ENCODE measurements around the gene NEBL. TPM values are rescaled to one million over a fixed set of nuclear protein-coding genes. Genes with fewer than 3 reads are reported as not detected.
A peak's percentile ranks its signal among the peaks of the same experiment; 100 is the strongest.

The NEBL gene
- total RNA-seq, 1 donor from 2014 or later, result 18.7 TPM

DNA sequence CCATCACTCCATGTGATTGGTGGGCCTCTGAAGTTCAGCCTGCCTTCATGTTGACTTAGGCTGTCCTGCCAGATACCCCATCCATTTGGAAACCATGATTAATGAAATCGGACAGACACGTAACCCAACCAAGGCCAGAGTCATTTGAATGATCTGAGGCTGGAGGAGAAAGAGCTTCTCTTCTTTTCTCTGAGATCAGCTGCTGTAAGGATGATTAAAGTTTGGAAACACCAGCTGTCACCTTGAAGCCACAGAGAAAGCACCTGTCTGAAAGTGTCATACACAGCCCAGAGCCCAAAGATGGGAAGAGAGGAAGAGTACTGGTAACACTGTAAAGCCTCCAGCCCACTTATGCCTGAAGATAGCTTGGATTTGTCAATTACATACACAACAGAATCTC is 22.9 kb downstream of the NEBL start:
- Histone ChIP-seq H3K27me3 (ENCODE audit: control insufficient read depth, insufficient read depth, low read length) (no peaks in the 10 kb centered on the region), H3K36me3 (ENCODE audit: control insufficient read depth, insufficient read depth, low read length) (no peaks in the 10 kb centered on the region), H3K4me3 (ENCODE audit: low read depth, low read length) (no peak overlapping the region)
- DNase-seq (ENCODE audit: low read depth) (no peak), FAIRE-seq (no peak)
- TF ChIP-seq, protein P1, sequence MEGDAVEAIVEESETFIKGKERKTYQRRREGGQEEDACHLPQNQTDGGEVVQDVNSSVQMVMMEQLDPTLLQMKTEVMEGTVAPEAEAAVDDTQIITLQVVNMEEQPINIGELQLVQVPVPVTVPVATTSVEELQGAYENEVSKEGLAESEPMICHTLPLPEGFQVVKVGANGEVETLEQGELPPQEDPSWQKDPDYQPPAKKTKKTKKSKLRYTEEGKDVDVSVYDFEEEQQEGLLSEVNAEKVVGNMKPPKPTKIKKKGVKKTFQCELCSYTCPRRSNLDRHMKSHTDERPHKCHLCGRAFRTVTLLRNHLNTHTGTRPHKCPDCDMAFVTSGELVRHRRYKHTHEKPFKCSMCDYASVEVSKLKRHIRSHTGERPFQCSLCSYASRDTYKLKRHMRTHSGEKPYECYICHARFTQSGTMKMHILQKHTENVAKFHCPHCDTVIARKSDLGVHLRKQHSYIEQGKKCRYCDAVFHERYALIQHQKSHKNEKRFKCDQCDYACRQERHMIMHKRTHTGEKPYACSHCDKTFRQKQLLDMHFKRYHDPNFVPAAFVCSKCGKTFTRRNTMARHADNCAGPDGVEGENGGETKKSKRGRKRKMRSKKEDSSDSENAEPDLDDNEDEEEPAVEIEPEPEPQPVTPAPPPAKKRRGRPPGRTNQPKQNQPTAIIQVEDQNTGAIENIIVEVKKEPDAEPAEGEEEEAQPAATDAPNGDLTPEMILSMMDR (IDR thresholded peaks at IDR 0.05; ENCODE audit: insufficient read depth, low read length, severe bottlenecking), result no peak

DNA sequence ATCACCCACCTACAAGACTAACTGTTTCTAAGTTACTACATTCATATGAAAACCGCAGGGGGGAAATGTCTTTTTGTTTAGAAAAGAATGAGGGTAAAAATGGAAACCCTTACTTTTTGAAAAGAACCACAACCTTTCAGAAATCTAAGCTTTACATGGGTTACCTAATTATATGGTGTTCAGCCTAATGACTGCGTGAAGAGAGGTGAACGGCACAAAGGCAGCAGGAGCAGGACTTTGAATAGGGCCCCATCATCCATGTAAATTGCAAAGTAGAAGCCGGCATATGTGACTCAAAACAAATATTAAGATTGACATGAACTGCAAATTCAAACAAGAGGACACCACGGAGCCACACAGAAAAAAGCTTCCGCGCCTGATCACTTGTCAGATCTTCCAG is 25.1 kb downstream of the NEBL start:
- DNase-seq (ENCODE audit: low read depth), result no peak
- Histone ChIP-seq H3K4me3 (ENCODE audit: low read depth, low read length) (no peak overlapping the region), H3K36me3 (ENCODE audit: control insufficient read depth, insufficient read depth, low read length) (no peaks in the 10 kb centered on the region), H3K27me3 (ENCODE audit: control insufficient read depth, insufficient read depth, low read length) (no peaks in the 10 kb centered on the region)
- FAIRE-seq, result no peak
- TF ChIP-seq, protein P1 (IDR thresholded peaks at IDR 0.05; ENCODE audit: insufficient read depth, low read length, severe bottlenecking), result no peak

DNA sequence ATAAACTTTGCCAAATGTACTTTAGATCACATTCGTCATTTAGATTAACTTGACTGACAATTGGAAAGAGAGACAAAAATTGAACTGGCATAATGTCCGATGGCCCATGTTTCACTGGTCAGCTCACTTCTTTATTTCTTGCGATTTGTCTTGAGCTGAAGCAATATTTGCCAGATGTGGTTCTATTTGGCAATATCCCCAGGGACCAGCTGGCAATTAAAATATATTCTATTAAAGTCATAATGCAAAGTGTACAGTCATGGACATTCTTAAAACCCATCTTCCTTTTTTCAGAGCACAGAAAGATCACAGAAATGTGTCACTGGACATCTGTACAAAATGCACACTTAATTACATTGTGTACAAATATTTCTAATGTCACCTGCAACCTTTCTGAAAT is 26.3 kb downstream of the NEBL start:
- Histone ChIP-seq H3K27me3 (ENCODE audit: control insufficient read depth, insufficient read depth, low read length) (no peaks in the 10 kb centered on the region), H3K36me3 (ENCODE audit: control insufficient read depth, insufficient read depth, low read length) (no peaks in the 10 kb centered on the region), H3K4me3 (ENCODE audit: low read depth, low read length) (no peak overlapping the region)
- FAIRE-seq (no peak), DNase-seq (ENCODE audit: low read depth) (no peak)
- TF ChIP-seq, protein P1 (IDR thresholded peaks at IDR 0.05; ENCODE audit: insufficient read depth, low read length, severe bottlenecking), result no peak

DNA sequence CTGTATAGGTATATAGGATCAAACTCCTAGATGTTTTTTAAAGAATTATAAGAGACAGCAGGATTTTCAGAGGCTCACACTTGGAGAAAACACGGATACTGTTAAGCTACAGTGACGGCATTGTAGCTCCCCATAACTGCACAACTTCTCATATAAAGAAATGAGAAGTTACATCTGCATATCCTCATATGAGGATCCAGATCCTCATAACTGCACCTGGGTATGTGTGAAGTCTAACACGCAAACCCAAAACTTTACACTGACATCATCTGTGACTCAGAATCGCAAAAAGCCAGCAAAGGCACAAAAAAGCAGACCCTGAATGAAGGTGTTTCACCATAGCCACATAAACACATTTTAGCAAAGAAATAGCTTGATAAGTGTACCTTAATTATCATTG is 34.1 kb downstream of the NEBL start:
- Histone ChIP-seq H3K36me3 (ENCODE audit: control insufficient read depth, insufficient read depth, low read length) (no peaks in the 10 kb centered on the region), H3K27me3 (ENCODE audit: control insufficient read depth, insufficient read depth, low read length) (no peaks in the 10 kb centered on the region), H3K4me3 (ENCODE audit: low read depth, low read length) (no peak overlapping the region)
- FAIRE-seq, result no peak
- TF ChIP-seq, protein P1 (IDR thresholded peaks at IDR 0.05; ENCODE audit: insufficient read depth, low read length, severe bottlenecking), result no peak
- DNase-seq (ENCODE audit: low read depth), result no peak

DNA sequence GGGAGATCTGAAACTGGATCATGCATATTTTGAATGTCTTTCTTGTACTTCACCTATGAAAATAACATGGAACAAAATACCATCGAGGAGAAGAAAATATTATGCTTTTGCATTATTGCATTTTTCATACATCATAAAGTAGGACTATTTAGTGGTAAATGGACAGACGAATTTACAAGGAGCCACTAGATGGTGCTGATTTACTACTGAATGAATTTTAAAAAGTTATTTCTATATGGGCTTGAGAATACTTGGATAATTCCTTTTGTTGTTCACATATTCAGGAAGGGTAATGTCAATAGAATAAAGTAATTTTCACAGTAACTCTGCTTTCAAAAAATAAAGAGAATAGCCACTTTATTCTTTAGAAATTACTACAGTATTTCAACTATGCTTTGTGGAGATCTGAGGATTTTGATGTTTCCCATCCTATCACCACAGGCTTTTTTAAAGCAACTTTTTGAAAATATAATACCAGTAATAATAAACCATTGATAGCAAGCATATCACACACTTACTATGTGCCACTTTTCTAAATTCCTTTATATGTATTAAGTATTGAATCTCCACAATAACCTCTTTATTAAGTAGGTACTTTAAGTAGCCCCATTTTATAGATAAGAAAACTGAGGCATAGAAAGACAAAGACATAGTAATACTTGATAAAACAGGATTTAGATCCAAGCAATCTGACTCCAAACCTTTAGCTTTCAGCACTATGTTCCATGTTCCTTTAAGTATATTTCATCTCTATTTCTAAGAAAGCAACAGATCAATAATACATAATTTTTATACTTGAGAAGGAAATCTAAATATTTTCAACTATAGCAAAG is 38.6 kb downstream of the NEBL start:
- FAIRE-seq, result no peak
- H3K36me3 ChIP-seq (ENCODE audit: control insufficient read depth, insufficient read depth, low read length), result no peaks in the 10 kb centered on the region
- H3K27me3 ChIP-seq (ENCODE audit: control insufficient read depth, insufficient read depth, low read length), result no peaks in the 10 kb centered on the region
- DNase-seq (ENCODE audit: low read depth), result peak; percentile 49
- TF ChIP-seq, protein P1 (IDR thresholded peaks at IDR 0.05; ENCODE audit: insufficient read depth, low read length, severe bottlenecking), result peak; percentile 16
- no peak overlapping the region for H3K4me3 ChIP-seq (ENCODE audit: low read depth, low read length)

DNA sequence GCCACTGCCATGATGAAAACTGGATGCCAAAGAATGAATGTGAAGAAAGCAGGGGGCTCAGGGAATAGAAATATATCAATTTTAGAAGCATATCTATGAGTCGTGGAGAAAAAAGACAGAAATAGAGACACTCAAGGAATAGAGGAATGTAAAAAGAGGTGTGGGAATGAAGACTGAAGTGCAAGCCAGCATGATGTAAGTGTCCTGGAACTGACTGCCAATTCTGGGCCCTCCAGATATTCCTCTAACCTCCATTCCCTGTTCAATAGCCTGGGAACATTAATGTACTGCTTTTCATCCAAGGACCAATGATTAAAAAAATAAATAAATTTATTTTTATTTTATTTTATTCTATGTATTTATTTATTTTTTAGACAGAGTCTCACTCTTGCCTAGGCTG is 40.6 kb downstream of the NEBL start:
- TF ChIP-seq, protein P1 (IDR thresholded peaks at IDR 0.05; ENCODE audit: insufficient read depth, low read length, severe bottlenecking), result no peak
- H3K27me3 ChIP-seq (ENCODE audit: control insufficient read depth, insufficient read depth, low read length), result no peaks in the 10 kb centered on the region
- DNase-seq (ENCODE audit: low read depth), result no peak
- H3K36me3 ChIP-seq (ENCODE audit: control insufficient read depth, insufficient read depth, low read length), result no peaks in the 10 kb centered on the region
- no peak overlapping the region for H3K4me3 ChIP-seq (ENCODE audit: low read depth, low read length)
- FAIRE-seq, result no peak

Measured in bronchial epithelial cell (primary cell).